GM23248 (cell line): ENCODE data around the gene CROCC2. TPM values are rescaled to one million over a fixed set of nuclear protein-coding genes. Genes with fewer than 3 reads are reported as not detected.

Experiments
- DNase-seq: peaks from one replicate; pipeline ENCODE4 v3.0.0-alpha.2; 2015
- H2AFZ ChIP-seq: fragments of 200-600 bp; sonication (generic); 2 replicates; pipeline ENCODE4 v1.6.1; 2016; ENCODE audit warnings: antibody characterized with exemption
- H3F3A ChIP-seq: fragments of 200-600 bp; sonication (generic); 2 replicates; pipeline ENCODE4 v1.6.1; 2016; ENCODE audit warnings: mild to moderate bottlenecking, antibody characterized with exemption, mixed run types; ENCODE audit not compliant: insufficient read depth
- H3K27ac ChIP-seq: fragments of 200-600 bp; sonication (generic); 2 replicates; pipeline ENCODE4 v1.5.1; 2016; ENCODE audit warnings: mild to moderate bottlenecking
- H3K27me3 ChIP-seq: fragments of 200-600 bp; sonication (generic); replicated peaks from 2 replicates; pipeline ENCODE4 v1.6.1; 2016; ENCODE audit warnings: mild to moderate bottlenecking; ENCODE audit not compliant: insufficient read depth
- H3K36me3 ChIP-seq: fragments of 200-600 bp; sonication (generic); 2 replicates; pipeline ENCODE4 v1.6.1; 2016; ENCODE audit warnings: low read depth, mild to moderate bottlenecking
- H3K4me1 ChIP-seq: fragments of 200-600 bp; sonication (generic); 2 replicates; pipeline ENCODE4 v1.6.1; 2016; ENCODE audit warnings: mild to moderate bottlenecking; ENCODE audit not compliant: insufficient read depth
- H3K4me2 ChIP-seq: fragments of 200-600 bp; sonication (generic); one replicate; pipeline ENCODE4 v1.6.1; 2016; ENCODE audit warnings: mild to moderate bottlenecking; ENCODE audit not compliant: unreplicated experiment
- H3K4me3 ChIP-seq: fragments of 200-600 bp; sonication (generic); 2 replicates; pipeline ENCODE4 v1.5.1; 2016; ENCODE audit warnings: mild to moderate bottlenecking
- H3K79me2 ChIP-seq: fragments of 200-600 bp; sonication (generic); 2 replicates; pipeline ENCODE4 v1.6.1; 2016; ENCODE audit warnings: mild to moderate bottlenecking; ENCODE audit not compliant: insufficient read depth
- H3K9ac ChIP-seq: fragments of 200-600 bp; sonication (generic); 2 replicates; pipeline ENCODE4 v1.6.1; 2016; ENCODE audit warnings: mild to moderate bottlenecking
- H3K9me2 ChIP-seq: fragments of 200-600 bp; sonication (generic); 2 replicates; pipeline ENCODE4 v1.6.1; 2016; ENCODE audit warnings: mixed run types, mild to moderate bottlenecking, moderate library complexity; ENCODE audit not compliant: insufficient read depth
- H3K9me3 ChIP-seq: fragments of 200-600 bp; sonication (generic); one replicate; pipeline ENCODE4 v1.6.1; 2017; ENCODE audit warnings: low read depth
- H4K20me1 ChIP-seq: fragments of 200-600 bp; sonication (generic); 2 replicates; pipeline ENCODE4 v1.6.0; 2016; ENCODE audit not compliant: insufficient read depth
- EZH2 ChIP-seq: fragments of 200-600 bp; sonication (generic); IDR thresholded peaks from 2 replicates; pipeline ENCODE4 v1.6.1; 2018; ENCODE audit warnings: antibody characterized with exemption, mild to moderate bottlenecking; ENCODE audit not compliant: insufficient read depth, poor library complexity, severe bottlenecking
- EZH2phosphoT487 ChIP-seq: fragments of 200-600 bp; sonication (generic); IDR thresholded peaks from 2 replicates; pipeline ENCODE4 v1.6.1; 2018; ENCODE audit warnings: antibody characterized with exemption, moderate library complexity, mild to moderate bottlenecking, low read depth; ENCODE audit not compliant: insufficient read depth
- WGBS, 2 experiments: methylation state at CpG; one replicate each; pipeline ENCODE4 v1.1.6; 2015 to 2017; ENCODE audit warnings: low lambda C conversion rate in 2 of 2, low coverage in 1 of 2; ENCODE audit errors: missing lambda C conversion rate in 2 of 2; 5-methylcytosine and 5-hydroxymethylcytosine counted together
- in situ Hi-C: fragments of 300-500 bp; cut with MboI; formaldehyde crosslinking; loops from 2 replicates; pipeline ENCODE4 v1.15.0; 2020
- polyA plus RNA-seq: library from polyadenylated mRNA; unstranded; fragments of >200 nt; fragmentation: Nextera tagmentation; extraction: Ambion mirVana; gene quantifications from 2 replicates; pipeline ENCODE4 v1.2.1, GENCODE V29; 2016
- total RNA-seq: library from RNA; depleted of rRNA; stranded (reverse); fragments of >200 nt; shearing (Covaris generic); gene quantifications from 2 replicates; pipeline ENCODE4 v1.2.3, GENCODE V29; 2014

CROCC2 gene
- total and polyA plus RNA-seq, 2 experiments from 2014 or later = under 0.01 TPM; not detected in 1

DNA sequence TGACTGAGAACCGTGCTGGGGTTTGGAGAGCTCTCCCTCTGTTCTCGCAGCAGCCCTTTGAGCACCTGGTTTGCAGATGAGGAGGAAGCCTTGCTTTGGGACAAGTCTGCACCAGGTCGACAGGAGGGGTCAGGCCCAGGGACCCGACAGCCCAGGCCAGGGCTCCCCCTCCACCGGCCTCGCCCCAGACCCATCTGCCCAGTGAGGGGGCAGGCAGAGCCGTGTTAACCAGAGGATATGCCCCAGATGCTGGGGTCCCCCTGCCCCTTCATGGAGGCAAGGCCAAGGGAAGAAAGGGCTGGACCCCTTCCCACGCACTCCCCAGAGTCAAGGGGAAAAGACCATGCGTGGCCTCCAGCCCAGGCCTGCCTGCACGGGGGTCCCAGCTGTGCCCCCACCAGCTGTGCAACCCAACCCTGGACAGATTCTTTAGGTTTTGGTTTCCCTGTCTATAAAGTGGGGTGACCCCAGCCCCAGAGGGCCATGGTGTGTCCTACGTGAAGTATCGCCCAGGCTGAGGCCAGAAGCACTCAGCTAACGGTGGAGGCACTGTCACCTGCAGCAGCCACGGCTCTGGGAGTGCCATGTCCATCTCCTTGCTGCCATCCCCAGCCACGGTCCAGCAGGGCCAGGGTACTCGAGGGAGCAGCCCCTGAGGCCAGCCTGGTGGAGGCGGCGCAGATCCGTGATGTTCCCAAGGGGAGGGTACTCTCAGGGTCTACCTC, 87.5 kb downstream of the CROCC2 start:
- in situ Hi-C loops = no loop called here
- Histone ChIP-seq H3K9ac (no peak overlapping the region), H3F3A (peaks cover 5% of the 10 kb centered on the region; the same call in 1 of the 2 replicates), H3K36me3 (no peaks in the 10 kb centered on the region), H4K20me1 (no peaks in the 10 kb centered on the region), H3K4me2 (no peak overlapping the region), H3K4me3 (no peak overlapping the region), H3K4me1 (peaks cover 7% of the 10 kb centered on the region), H3K9me3 (no peaks in the 10 kb centered on the region), H3K27ac (no peak overlapping the region), H3K9me2 (no peaks in the 10 kb centered on the region), H3K27me3 (no peaks in the 10 kb centered on the region), H2AFZ (no peak overlapping the region), H3K79me2 (no peaks in the 10 kb centered on the region)
- DNase-seq = no peak
- TF ChIP-seq EZH2 (no peak), EZH2phosphoT487 (no peak)
- WGBS, 2 experiments = 89 to 91% methylated on average over 19 of the region's 19 CpGs

DNA sequence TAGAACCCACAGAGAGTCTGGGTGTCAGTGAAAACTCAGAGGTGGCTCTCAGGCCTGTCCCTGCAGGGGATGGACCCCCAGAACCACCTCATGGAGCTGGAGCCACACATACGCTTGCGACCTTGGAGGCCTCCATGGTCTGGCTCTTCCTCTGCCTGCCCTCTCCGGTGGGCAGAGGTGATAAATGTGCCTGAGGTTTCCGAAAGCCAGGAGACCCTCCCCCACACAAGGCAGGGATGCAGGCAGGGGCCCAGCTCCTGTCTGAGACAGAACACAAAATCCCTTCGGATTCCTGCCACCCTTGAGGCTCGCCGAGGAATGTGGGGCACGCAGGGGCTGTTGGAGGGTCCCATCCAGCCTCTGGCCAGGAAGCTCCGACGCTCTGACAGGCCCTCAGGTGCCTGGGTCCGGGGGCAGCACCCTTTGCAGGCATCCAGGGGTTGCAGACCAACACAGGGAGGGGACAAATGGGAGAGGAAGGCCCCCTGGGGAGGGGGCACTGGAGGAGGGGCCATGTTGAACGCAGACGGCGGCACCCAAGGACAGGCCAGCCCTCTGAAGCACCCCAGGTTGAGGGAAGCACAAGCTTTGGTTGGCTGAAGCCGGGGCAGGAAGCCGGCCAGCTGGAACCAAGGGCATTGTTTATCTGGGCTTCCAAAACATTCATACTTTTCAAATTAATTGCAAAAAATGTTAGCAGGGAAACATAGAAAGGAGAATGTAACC, 88.2 kb downstream of the CROCC2 start:
- 64 to 66% methylated on average over 12 to 16 of the region's 16 CpGs for WGBS, 2 experiments

DNA sequence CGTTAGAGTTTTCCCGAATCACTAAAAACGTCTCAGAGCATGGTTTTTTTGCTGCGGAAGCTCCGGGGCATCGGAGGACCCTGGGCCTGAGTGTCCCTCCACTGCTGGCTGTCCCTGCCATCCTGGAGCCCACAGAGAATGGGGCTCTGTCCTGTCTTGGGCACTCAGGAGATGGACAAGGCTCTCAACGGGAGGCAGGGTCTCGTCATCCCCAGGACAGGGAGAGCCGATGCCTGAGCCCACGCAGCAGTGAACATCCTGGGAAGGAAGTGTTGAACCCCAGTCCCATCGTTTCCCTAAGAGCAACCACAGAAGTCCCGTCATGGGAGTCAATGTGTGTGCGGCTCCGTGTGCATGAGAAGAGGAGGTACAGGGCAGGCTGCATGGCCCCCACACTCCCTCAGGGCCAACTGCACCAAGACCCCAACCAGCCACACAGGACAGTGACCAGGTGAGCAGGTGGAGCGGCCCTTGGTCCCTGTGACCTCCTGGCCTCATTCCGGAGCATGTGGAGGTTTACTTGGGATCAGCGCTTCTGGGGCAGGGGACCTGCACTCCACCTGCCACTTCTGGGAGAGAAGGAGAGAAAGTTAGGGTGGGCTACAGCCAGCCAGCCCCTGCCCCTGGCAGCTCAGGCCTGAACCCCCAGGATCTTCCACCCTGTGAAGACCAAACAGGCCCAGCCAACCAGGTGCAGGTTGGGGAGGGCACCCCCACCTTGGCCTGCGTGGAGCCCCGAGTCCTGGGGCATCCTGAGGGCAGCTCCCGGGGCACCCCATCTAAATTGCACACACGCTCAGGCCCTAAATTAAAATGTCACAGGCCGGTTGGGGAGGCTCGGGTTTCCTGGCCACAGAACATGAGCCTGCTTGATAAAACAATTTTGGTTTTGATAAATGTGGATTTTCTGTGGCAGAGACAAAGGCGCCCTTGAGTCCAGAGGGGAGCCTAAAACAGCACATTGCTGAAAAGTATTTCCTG, 89.2 kb downstream of the CROCC2 start:
- H3K4me2 ChIP-seq = no peak overlapping the region
- no peaks in the 10 kb centered on the region for H3K36me3 ChIP-seq
- 73 to 76% methylated on average over 24 of the region's 24 CpGs for WGBS, 2 experiments
- no peaks in the 10 kb centered on the region for H3K9me3 ChIP-seq
- peaks cover 5% of the 10 kb centered on the region; the same call in 1 of the 2 replicates for H3F3A ChIP-seq
- H3K9ac ChIP-seq = no peak overlapping the region
- H3K27ac ChIP-seq = no peak overlapping the region
- TF ChIP-seq EZH2phosphoT487 (no peak), EZH2 (no peak)
- H3K4me3 ChIP-seq = no peak overlapping the region
- peaks cover 12% of the 10 kb centered on the region for H3K79me2 ChIP-seq
- H4K20me1 ChIP-seq = no peaks in the 10 kb centered on the region
- DNase-seq = no peak
- in situ Hi-C loops = no loop called here
- H3K4me1 ChIP-seq = peaks cover 9% of the 10 kb centered on the region
- H3K9me2 ChIP-seq = no peaks in the 10 kb centered on the region
- H3K27me3 ChIP-seq = no peaks in the 10 kb centered on the region
- no peak overlapping the region for H2AFZ ChIP-seq

More for the DNA sequence above, 88.2 kb downstream of the CROCC2 start:
- Histone ChIP-seq H3K4me2 (no peak overlapping the region), H4K20me1 (no peaks in the 10 kb centered on the region), H3K9ac (no peak overlapping the region), H3K79me2 (peaks cover 2% of the 10 kb centered on the region), H3K9me2 (no peaks in the 10 kb centered on the region), H3K4me3 (no peak overlapping the region), H2AFZ (no peak overlapping the region), H3K27ac (no peak overlapping the region), H3K4me1 (peaks cover 7% of the 10 kb centered on the region), H3K36me3 (no peaks in the 10 kb centered on the region), H3K9me3 (no peaks in the 10 kb centered on the region), H3K27me3 (no peaks in the 10 kb centered on the region), H3F3A (peaks cover 5% of the 10 kb centered on the region; the same call in 1 of the 2 replicates)
- in situ Hi-C loops = no loop called here
- no peak for DNase-seq
- no peak for TF ChIP-seq EZH2
